NCI-H187 (cell line): ENCODE results near the gene TEDC1.
A peak's percentile ranks its signal among the peaks of the same experiment; 100 is the strongest.

Source experiments
- DNase-seq, 2 experiments: peaks; one replicate each; lab custom pipeline; 2025; lab: John Stamatoyannopoulos, UW

TEDC1 gene

DNA sequence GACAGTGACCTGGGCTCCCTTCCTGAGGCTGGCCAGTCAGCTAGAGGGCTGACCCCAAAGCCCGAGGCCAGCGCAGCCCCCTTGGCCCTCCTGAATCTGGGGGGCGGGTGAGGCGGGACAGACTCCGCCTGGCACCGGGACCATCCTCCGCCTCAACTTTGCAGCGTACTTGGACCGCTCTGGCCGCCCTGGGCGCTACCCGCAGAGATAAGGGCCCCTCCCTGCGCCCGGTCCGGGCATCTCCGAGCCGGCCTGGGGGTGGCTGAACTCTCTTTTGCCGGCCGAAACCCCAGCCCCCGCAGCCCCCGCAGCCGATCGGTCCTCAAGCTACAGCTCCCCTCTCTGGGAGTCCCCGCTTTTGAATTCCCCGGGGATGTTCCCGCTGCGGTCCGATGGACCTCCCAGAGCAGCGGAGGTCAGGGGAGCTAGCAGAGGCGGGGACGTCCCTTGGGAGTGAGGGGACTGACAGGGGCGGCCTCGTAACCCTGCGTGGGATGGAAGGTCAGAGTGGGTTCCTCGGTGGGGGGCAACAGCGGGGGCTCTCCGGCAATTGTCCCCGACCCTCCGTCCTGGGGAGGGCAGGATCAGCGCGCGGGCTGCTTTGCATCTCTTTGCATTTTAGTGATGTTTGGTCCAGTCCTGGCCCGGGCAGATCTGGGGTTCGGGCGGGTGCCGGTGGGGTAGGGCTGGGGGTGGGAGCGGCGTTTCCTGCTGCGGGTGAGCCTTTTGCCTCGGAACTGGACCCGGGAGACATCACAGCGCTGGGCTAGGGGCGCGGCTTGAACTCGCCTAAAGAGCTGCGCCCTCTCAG is 4.7 kb upstream of the TEDC1 start, which contains the start of gene CRIP1:
CRIP1 (plus strand) TSS at position 724 of the 811 bp plus-strand sequence. CDS start 374 bp downstream, outside the sequence.
- no peak for DNase-seq

- DNase-seq, result no peak
These were observed 4.0 kb upstream of the TEDC1 start for GRCh38 chr14:105486974-105487448.

GRCh38 chr14:105487449-105487985 is 3.5 kb upstream of the TEDC1 start:
- DNase-seq, result no peak

GRCh38 chr14:105487986-105488777 is 2.9 kb upstream of the TEDC1 start:
- DNase-seq, result no peak

DNA sequence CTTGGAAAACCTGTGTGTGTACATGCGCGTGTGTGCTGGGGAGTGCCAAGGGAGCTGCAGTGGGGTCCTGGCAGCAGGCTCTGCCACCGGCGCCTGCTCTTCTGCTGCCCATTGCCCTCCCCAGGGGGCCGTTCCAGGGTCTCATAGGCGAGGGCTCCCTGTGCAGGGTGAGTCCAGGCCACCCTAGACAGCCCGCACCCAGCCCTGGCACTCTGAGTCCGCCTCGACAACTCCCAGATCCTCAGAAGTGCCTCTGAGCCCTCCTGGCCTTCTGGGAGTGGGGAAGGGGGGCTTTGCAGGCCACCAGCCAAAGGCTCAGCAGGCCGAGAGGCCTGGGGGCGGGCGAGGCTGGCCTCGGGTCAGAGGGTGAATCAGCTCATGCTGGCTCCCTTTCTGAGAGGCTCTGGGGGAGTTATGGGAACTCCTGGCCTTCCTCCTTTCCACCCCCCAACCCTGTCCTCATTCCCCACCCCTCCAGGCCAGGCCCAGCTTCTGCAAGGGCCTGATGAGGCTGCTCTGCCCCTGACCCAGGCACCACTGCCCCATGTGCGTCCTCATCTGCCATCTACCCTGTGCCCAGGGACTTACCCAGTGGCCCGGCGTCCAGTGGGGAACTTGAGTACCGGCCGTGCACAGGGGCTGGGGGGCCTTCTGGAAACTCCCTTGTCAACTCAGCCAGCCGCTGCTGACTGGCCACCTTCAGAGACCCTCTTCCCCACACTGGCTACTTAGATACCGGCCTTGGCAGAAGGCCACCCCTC is 2.1 kb upstream of the TEDC1 start:
- DNase-seq, result no peak

DNA sequence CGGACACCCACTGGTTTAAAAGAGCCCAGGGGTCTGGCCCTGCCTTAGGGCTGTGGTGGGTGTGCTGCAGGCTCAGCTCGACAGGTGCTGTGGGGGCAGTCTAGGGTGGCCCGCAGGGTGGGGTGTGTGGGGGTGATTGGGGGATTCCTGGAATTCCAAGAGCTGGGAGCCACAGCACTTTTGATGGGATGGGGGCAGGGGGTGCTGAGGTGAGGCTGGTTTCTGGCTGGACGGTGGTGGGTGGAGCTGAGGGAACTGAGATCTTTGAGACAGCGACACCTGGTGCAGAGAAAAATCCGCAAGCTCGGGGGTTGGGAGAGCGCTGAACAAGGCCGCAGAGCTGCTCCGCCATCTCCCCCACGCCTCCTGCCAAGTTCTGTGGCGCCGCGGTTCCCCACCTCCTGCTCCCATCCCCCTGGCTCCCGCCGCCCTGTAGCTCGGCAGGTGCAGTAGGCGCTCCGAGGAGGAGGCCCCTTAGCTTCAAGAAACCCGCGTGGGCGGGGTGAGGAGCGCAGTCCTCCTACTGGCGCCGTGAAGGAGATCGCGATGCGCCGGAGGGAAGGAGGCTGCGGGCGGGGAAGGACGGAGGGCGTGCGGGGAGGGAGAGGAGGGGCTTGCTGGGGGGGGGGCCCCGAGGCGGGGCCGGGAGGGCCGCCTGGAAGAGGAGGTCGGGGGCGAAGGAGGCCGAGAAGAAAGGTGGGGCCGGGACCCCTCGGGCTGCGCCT is 1.3 kb upstream of the TEDC1 start:
- DNase-seq, result peak; percentile 69 to 79

GRCh38 chr14:105490267-105490571 is 827 bp upstream of the TEDC1 start:
- DNase-seq, result no peak

GRCh38 chr14:105491366-105491973 is 424 bp downstream of the TEDC1 start:
- DNase-seq, result peak; percentile 21 to 63

DNA sequence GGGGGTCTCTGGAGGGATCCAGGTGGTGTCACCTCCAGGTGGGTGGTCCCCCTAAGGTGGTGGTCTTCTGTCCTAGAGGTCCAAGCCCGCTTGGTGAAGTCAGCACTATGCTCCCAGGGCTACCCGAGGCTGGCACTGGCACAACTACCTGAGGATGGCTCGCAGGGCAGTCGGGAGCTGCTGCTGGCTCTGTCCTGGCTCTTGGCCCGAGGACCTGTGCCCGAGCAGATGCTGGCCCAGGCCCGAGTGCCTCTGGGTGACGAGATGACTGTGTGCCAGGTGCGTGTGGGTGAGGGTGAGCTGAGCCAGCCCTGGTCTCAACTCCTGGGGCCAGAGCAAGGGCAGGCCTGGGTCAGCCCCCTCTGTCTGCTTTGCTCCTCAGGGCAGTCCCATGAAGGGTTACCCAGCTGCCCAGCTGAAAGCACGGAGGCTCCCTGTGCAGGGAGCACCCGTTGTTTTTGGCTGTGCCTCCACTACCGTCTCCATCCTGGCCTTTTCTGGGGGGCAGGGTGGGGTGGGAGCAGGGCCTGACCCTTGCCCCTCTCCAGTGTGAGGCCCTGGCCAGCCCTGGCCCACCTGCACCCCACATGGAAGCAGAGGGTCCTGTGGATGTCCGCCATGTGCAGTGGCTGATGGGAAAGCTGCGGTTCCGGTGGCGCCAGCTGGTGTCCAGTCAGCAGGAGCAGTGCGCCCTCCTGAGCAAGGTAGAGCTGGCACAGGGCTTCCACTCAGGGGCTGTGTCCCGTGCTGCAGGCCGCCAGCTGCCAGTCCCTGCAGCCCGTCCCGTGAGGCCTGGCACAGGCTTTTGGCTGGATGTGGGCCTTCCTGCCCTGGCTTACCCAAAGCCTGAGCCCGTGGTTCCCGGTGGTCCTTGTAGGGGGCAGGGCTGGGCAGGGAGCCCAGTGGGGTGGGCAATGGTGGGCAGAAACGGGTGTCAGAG is 1.3 kb downstream of the TEDC1 start:
- no peak for DNase-seq

- no peak for DNase-seq
These were observed 2.2 kb downstream of the TEDC1 start for GRCh38 chr14:105492971-105493871.

DNA sequence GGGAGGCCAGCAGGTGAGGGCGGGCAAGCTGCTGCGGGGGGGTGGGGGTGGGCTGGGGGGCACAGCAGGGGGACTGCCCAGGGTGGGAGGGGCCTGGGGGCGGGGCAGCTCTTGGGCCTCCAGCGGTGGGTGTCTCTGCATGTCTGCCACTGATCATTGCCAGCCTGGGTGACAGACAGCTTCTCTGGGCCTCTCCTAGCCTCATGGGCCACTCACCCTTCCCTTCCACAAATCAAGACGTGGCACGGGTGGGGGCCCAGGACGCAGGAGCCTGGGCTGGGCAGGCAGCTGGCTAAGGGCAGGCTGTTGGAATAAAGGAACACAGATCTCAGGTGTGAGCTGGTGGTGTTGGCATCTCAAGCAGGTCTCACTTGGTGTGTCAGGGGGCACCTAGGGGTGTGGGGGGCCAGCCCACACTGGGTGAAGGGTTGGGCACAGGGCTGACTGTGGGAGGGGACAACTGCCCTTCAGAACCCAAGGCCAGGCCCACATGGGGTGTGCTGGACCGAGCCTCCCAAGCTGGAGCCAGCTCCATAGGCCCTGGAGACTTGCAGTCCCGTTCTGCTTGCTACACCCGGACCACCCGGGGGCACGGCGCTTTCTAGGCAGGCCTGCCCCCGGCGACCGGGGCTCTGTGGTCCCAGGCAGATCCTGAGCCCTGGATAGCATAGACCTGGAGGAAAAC is 3.0 kb downstream of the TEDC1 start:
- no peak for DNase-seq

- no peak for DNase-seq
These were observed 3.5 kb downstream of the TEDC1 start for GRCh38 chr14:105494606-105494929.

GRCh38 chr14:105495101-105495989 is 4.3 kb downstream of the TEDC1 start:
- no peak for DNase-seq

DNA sequence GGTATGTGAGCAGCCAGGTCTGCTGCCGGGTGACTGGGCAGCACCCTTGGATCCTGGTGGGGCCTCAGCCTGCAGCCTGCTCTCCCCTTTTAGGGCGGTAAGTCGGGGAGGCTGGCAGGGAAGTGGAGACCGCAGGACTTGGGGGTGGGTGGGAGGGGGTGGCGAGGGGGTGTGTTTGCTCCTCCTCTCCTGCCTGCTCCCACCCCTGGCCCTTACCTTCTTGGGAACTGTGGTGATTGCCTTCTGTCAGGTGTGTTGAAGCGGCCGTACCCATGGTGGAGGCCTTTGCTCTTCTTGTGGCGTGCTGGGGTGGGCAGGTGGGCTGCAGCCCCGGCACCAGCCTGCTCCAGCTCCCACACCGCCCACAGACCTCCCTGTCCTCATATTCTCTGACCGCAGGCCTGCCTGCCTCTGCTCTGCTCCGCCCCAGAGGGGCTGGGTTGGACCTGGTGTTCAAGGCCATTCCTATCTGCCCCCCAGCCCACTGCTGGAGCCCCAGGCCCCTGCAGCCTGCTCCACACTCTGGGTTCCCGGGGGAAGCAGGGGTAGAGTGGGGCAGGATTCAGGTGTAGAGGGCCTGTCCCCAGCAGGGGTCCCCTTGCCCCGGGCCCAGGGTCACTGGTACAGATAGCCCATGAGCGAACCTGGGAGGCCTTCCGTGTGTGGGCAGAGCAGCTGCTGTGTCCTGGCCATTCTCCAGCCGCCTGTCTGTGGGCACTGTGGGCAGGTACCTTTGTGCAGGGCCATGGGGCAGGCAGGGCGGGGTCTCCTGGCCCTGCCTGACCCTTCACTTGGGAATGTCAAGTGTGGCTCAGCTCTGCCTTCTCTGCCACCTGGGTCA is 5.2 kb downstream of the TEDC1 start:
- DNase-seq, result no peak

DNA sequence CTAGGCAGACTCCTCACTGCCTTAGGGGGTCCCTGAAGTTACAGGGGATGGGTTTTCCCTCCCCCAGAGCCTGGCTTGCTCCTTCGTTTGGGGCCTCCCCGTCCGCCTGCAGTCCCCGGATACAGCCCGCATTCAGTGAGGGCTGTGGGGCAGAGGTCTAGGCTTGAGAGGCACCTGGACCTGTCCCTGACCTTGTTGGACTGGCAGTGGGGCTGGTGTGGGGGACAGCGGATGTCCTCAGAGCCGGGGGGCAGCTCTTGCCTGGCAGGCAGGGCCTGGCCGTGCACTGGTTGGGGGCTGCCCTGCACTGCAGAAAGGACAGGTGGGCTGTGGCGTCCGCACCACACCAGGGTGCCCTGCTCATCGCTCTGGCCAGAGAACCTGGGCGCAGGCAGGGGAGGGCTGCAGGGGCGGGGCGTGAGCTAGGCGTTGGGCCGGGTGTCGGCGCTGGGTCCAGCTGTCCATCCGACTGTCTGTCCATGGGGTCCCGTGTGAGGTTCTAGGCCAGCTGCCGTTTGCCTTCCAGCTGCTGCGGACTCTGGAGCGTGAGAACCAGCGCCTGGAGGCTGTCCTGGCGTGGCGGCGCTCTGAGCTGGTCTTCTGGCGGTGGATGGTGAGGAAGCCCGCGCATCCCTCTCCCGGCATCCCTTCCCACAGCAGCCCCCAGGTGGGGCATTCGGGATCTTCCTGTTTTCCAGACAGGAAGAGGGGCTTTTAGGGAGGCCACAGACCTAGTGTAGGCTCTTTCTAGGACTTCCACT is 6.0 kb downstream of the TEDC1 start:
- no peak for DNase-seq
